Fibroblast of lung (primary cell): ENCODE measurements around the gene CMIP.

Experiments used
- CTCF ChIP-seq, 2 donors: IDR thresholded peaks in 1 of 2; conservative IDR thresholded peaks in 1 of 2; 1 replicate in 1 of 2; 2 replicates in 1 of 2; pipeline ENCODE4 v1.5.1; 2011 to 2012; ENCODE audit warnings: low read length in 2 of 2, control low read depth in 1 of 2, inconsistent platforms in 1 of 2, low read depth in 1 of 2, mild to moderate bottlenecking in 1 of 2
- EZH2 ChIP-seq: IDR thresholded peaks from 2 replicates; pipeline ENCODE4 v1.5.1; 2012; ENCODE audit warnings: low read length, control low read depth, mild to moderate bottlenecking; ENCODE audit errors: missing control alignments

DNA sequence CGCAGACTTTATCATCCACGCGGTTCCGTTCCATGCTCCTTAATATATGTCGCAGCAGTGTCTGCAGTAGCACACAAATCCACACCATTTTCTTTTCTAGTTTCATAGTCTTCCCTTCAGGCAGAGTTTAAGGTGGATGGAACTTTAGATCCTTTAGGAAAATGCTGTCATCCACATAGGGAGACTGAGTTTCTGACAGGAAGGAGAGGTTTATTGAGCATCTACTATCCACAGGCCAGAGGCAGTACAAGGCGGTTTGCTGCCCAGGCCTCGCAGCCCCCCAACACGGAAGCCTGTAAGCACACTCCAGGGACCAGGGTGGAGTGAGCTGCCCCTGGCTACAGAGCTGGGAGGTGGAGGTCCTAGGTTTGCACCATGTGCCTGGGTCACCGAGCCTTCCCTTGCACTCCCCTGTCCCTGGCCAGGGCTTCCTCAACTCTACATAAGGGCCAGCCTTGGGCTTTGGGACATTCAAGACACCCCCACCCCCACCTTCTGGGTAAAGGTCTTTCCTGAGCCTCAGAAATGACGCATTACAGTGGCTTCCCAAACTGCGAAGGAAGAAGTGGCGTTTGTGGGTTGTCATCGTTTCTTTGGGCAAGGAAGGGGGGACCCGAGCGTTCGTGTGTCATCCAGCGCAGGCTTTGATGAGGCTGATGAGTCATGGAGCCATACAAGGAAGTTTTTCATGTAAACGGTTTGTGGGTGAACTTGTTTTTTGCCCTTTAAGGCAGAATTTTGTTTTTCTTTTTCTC is 188.0 kb downstream of the CMIP start:
- TF ChIP-seq CTCF (conservative IDR thresholded peaks at IDR 0.05 in 1 of 2, IDR thresholded peaks at IDR 0.05 in 1 of 2; ENCODE audit: low read depth in 1 of 2, low read length in 2 of 2) (no peak), EZH2 (no peak)
